Osteocyte (in vitro differentiated cells): Measurements from ENCODE around the gene LAMA3. TPM values are rescaled to one million over a fixed set of nuclear protein-coding genes. Genes with fewer than 3 reads are reported as not detected.
A peak's percentile ranks its signal among the peaks of the same experiment; 100 is the strongest.

Experiments used
- DNase-seq: peaks from one replicate; pipeline ENCODE4 v3.0.0; 2021; ENCODE audit warnings: mixed read lengths; ENCODE audit not compliant: unreplicated experiment; ENCODE audit errors: extremely low spot score
- H3K27ac Mint-ChIP-seq: one replicate; pipeline ENCODE4 v1.8.0; 2021; ENCODE audit warnings: mild to moderate bottlenecking, mixed read lengths; ENCODE audit not compliant: unreplicated experiment
- H3K27me3 Mint-ChIP-seq: one replicate; pipeline ENCODE4 v1.8.0; 2021; ENCODE audit warnings: mixed read lengths; ENCODE audit not compliant: unreplicated experiment
- H3K36me3 Mint-ChIP-seq: one replicate; pipeline ENCODE4 v1.8.0; 2021; ENCODE audit warnings: mixed read lengths; ENCODE audit not compliant: unreplicated experiment
- H3K4me1 Mint-ChIP-seq: one replicate; pipeline ENCODE4 v1.8.0; 2021; ENCODE audit warnings: mixed read lengths; ENCODE audit not compliant: unreplicated experiment
- H3K4me3 Mint-ChIP-seq: one replicate; pipeline ENCODE4 v1.8.0; 2021; ENCODE audit warnings: mild to moderate bottlenecking, moderate library complexity, mixed read lengths; ENCODE audit not compliant: unreplicated experiment
- H3K9me3 Mint-ChIP-seq: one replicate; pipeline ENCODE4 v1.8.0; 2021; ENCODE audit warnings: mixed read lengths; ENCODE audit not compliant: unreplicated experiment
- total RNA-seq: library from RNA; stranded (reverse); gene quantifications from 2 replicates; pipeline ENCODE4 v1.2.1, GENCODE V29; 2021
- TF ChIP-seq, protein P1 (sequence below): fragments of 200-600 bp; sonication (generic); IDR thresholded peaks from 2 replicates; pipeline ENCODE4 v1.5.0; 2021; ENCODE audit warnings: antibody characterized with exemption, mild to moderate bottlenecking, moderate library complexity

The LAMA3 gene
- total RNA-seq, 1 donor from 2014 or later = not detected

GRCh38 chr18:23983112-23983511, 293.9 kb downstream of the LAMA3 start:
- H3K9me3 Mint-ChIP-seq = no peaks in the 10 kb centered on the region
- no peak overlapping the region for H3K4me3 Mint-ChIP-seq
- TF ChIP-seq, protein P1, sequence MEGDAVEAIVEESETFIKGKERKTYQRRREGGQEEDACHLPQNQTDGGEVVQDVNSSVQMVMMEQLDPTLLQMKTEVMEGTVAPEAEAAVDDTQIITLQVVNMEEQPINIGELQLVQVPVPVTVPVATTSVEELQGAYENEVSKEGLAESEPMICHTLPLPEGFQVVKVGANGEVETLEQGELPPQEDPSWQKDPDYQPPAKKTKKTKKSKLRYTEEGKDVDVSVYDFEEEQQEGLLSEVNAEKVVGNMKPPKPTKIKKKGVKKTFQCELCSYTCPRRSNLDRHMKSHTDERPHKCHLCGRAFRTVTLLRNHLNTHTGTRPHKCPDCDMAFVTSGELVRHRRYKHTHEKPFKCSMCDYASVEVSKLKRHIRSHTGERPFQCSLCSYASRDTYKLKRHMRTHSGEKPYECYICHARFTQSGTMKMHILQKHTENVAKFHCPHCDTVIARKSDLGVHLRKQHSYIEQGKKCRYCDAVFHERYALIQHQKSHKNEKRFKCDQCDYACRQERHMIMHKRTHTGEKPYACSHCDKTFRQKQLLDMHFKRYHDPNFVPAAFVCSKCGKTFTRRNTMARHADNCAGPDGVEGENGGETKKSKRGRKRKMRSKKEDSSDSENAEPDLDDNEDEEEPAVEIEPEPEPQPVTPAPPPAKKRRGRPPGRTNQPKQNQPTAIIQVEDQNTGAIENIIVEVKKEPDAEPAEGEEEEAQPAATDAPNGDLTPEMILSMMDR = no peak
- H3K27me3 Mint-ChIP-seq = peaks cover 28% of the 10 kb centered on the region
- peaks cover 11% of the 10 kb centered on the region for H3K4me1 Mint-ChIP-seq
- H3K27ac Mint-ChIP-seq = no peak overlapping the region
- peak; percentile 10 for DNase-seq
- no peaks in the 10 kb centered on the region for H3K36me3 Mint-ChIP-seq

GRCh38 chr18:23986600-23987359, 297.5 kb downstream of the LAMA3 start:
- Mint-ChIP-seq H3K4me3 (no peak overlapping the region), H3K36me3 (no peaks in the 10 kb centered on the region), H3K9me3 (no peaks in the 10 kb centered on the region), H3K4me1 (peaks cover 11% of the 10 kb centered on the region), H3K27ac (no peak overlapping the region), H3K27me3 (peaks cover 50% of the 10 kb centered on the region)
- DNase-seq = peak; percentile 23
- TF ChIP-seq, protein P1 = no peak

GRCh38 chr18:23990474-23991410, 301.5 kb downstream of the LAMA3 start:
- H3K4me3 Mint-ChIP-seq = no peak overlapping the region
- no peaks in the 10 kb centered on the region for H3K9me3 Mint-ChIP-seq
- H3K27me3 Mint-ChIP-seq = peaks cover 41% of the 10 kb centered on the region
- peaks cover 9% of the 10 kb centered on the region for H3K4me1 Mint-ChIP-seq
- TF ChIP-seq, protein P1 = no peak
- no peaks in the 10 kb centered on the region for H3K36me3 Mint-ChIP-seq
- H3K27ac Mint-ChIP-seq = no peak overlapping the region
- no peak for DNase-seq

DNA sequence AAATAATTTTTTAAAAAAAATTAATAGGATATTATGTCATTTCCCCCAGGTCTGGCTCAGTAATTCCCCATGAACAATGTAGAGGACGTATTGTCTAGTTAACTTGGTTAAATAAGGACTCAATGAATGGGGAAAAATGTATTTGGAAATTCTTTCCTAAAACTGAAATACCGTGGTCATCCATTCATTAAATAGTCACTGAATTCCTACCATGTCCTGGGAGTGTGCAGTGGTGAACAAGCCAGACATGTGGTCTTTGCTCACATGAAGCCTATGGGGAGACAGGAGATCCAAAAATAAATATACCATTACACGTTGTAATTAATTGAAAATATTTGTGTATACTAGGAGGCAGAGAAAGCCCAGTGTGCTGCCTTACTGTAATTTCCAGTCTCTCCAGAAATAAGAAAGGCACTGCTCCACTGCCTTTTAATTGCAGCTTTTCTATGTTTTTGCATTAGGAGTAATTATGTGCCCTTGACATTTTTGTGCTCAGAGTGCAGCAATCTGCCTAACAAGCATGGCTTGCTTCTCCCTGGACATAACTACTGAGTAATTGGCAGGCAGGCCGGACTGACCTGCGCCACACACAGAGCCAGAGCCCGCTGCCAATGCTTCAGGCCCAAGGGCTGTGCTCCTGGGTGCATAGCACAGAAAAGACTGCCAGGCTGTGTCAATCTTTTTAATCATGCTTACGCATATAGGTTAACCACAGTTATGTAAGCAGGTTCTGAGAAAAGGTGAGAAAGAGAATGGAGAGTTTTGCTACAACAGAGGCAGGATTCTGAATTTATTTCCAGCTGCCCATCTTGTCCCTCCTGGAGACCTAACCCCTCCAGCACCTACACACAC, 303.1 kb downstream of the LAMA3 start:
- Mint-ChIP-seq H3K27ac (no peak overlapping the region), H3K36me3 (no peaks in the 10 kb centered on the region), H3K4me3 (no peak overlapping the region), H3K27me3 (peaks cover 32% of the 10 kb centered on the region), H3K4me1 (peaks cover 9% of the 10 kb centered on the region), H3K9me3 (no peaks in the 10 kb centered on the region)
- peak; percentile 64 for DNase-seq
- TF ChIP-seq, protein P1 = no peak
